Transverse colon (tissue), 4 donors: ENCODE data around the gene FXYD3.
A peak's percentile ranks its signal among the peaks of the same experiment; 100 is the strongest.

Experiments used
- EP300 ChIP-seq: sonication (generic); formaldehyde crosslinking; IDR thresholded peaks from one replicate; pipeline ENCODE4 v1.6.1; 2017; ENCODE audit warnings: antibody characterized with exemption, low read depth
- POLR2A ChIP-seq: fragments of 450-650 bp; IDR thresholded peaks from one replicate; pipeline ENCODE4 v1.6.1; 2016; ENCODE audit warnings: antibody characterized with exemption, mild to moderate bottlenecking, moderate library complexity
- POLR2AphosphoS5 ChIP-seq, 3 donors: sonication (generic); formaldehyde crosslinking; IDR thresholded peaks; one replicate each; pipeline ENCODE4 v1.6.1; 2016; ENCODE audit warnings: antibody characterized with exemption in 3 of 3
- TF ChIP-seq, protein P1 (sequence below), 5 experiments: fragments of 200-600 bp in 3 of 5; fragments of 450-650 bp in 2 of 5; sonication (generic) in 3 of 5; IDR thresholded peaks; 1 replicate in 2 of 5; 2 replicates in 3 of 5; pipeline ENCODE4 v1.5.1; 2016 to 2017; ENCODE audit warnings: antibody characterized with exemption in 5 of 5, inconsistent platforms in 3 of 5, mild to moderate bottlenecking in 2 of 5, moderate library complexity in 1 of 5

DNA sequence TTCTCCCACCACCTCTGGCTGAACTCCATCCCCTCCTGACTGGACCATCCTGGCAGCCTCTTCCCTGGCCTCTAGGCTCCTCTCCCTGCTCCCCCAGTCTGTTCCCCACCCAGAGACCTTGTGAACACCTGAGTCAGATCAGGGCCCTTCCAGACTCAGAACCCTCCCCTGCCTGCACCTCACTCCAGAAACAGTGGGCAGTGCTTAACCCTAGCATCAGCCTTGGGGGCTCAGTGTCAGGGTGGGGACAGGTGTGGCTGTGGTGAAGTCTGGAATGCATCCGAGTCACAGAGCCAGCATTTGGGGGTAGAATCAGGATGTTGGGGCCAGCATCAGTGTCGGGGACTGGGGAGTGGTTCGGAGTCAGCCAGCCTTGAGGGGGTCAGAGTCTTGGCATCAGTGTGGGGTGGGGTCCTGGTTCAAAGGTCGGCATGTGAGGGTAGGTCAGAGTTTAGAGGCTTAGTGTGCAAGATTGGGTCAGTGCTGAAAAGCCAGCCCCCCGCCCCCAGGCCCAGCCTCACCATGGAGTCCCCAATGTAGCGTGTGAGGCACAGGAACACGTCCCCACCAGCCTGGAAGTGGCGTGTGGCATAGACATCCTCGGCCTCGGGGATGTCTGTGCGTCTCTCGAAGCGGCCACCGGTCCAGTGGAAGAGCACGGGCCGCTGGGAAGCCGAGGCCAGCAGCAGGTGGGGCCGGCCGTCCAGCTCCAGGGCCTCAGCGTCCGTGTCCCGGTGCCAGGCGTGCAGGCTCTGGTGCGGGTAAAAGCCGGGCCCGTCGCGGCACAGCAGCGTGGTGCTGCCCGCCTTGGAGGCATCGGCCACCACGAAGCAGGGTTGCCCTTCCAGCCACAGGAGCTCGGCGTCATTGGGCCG is 10.4 kb downstream of the FXYD3 start:
- TF ChIP-seq, protein P1, sequence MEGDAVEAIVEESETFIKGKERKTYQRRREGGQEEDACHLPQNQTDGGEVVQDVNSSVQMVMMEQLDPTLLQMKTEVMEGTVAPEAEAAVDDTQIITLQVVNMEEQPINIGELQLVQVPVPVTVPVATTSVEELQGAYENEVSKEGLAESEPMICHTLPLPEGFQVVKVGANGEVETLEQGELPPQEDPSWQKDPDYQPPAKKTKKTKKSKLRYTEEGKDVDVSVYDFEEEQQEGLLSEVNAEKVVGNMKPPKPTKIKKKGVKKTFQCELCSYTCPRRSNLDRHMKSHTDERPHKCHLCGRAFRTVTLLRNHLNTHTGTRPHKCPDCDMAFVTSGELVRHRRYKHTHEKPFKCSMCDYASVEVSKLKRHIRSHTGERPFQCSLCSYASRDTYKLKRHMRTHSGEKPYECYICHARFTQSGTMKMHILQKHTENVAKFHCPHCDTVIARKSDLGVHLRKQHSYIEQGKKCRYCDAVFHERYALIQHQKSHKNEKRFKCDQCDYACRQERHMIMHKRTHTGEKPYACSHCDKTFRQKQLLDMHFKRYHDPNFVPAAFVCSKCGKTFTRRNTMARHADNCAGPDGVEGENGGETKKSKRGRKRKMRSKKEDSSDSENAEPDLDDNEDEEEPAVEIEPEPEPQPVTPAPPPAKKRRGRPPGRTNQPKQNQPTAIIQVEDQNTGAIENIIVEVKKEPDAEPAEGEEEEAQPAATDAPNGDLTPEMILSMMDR (IDR thresholded peaks at IDR 0.05): no peak
- TF ChIP-seq EP300 (no peak), POLR2AphosphoS5 (IDR thresholded peaks at IDR 0.05) (peak in 1 of 3 donors; percentile 8), POLR2A (no peak)
